Body of pancreas (tissue), 4 donors: ENCODE results near the gene KIF25. TPM values are rescaled to one million over a fixed set of nuclear protein-coding genes. Genes with fewer than 3 reads are reported as not detected.
A peak's percentile ranks its signal among the peaks of the same experiment; 100 is the strongest.

ENCODE experiments used
- ATAC-seq: fragments of 150-250 bp; one replicate; pipeline ENCODE4 v1.9.1; 2016
- DNase-seq, 4 donors: peaks; one replicate each; pipeline ENCODE4 v3.0.0-alpha.2; 2019
- H3K27ac ChIP-seq, 4 donors: fragments of 200-600 bp; sonication (generic); 1 replicate in 3 of 4; 2 replicates in 1 of 4; pipeline versions ENCODE4 v1.5.1 to v1.6.1; 2016 to 2019; ENCODE audit warnings: mild to moderate bottlenecking in 1 of 4, mixed read lengths in 1 of 4, moderate library complexity in 1 of 4
- H3K27me3 ChIP-seq, 2 donors: fragments of 200-600 bp; sonication (generic); one replicate each; pipeline ENCODE4 v1.6.0; 2016; ENCODE audit warnings: mild to moderate bottlenecking in 1 of 2
- H3K36me3 ChIP-seq, 2 donors: fragments of 200-600 bp; sonication (generic); replicated peaks in 1 of 2; 2 replicates each; pipeline ENCODE4 v1.5.1; 2016; ENCODE audit warnings: low read depth in 2 of 2; ENCODE audit not compliant: insufficient read depth in 1 of 2
- H3K4me1 ChIP-seq: fragments of 200-600 bp; sonication (generic); one replicate; pipeline ENCODE4 v1.6.0; 2016
- H3K4me3 ChIP-seq, 2 donors: fragments of 200-600 bp; sonication (generic); 1 replicate in 1 of 2; 2 replicates in 1 of 2; pipeline ENCODE4 v1.5.1; 2016 to 2019
- H3K9me3 ChIP-seq, 3 donors: fragments of 200-600 bp; sonication (generic); 1 replicate in 2 of 3; 2 replicates in 1 of 3; pipeline ENCODE4 v1.5.1; 2016
- CTCF ChIP-seq, 7 experiments: fragments of 450-650 bp in 4 of 7; fragments of 200-600 bp in 3 of 7; sonication (generic) in 3 of 7; IDR thresholded peaks; one replicate each; pipeline ENCODE4 v1.5.1; 2016 to 2019; ENCODE audit warnings: antibody characterized with exemption in 7 of 7
- POLR2A ChIP-seq, 3 donors: fragments of 450-650 bp; IDR thresholded peaks; one replicate each; pipeline ENCODE4 v1.6.1; 2016; ENCODE audit warnings: antibody characterized with exemption in 3 of 3, mild to moderate bottlenecking in 2 of 3
- WGBS, 2 donors: methylation state at CpG; one replicate each; pipeline ENCODE4 v1.1.5; 2017; 5-methylcytosine and 5-hydroxymethylcytosine counted together
- intact Hi-C: fragments of 100-400 bp; cut with DNase I; formaldehyde crosslinking; loops from one replicate; pipeline ENCODE4 v1.15.1; 2023
- total RNA-seq, 2 donors: library from RNA; depleted of rRNA; stranded (reverse); fragments of >200 nt; gene quantifications; one replicate each; pipeline ENCODE4 v1.1.0, GENCODE V29; 2016

Gene KIF25
- total RNA-seq, 2 donors from 2014 or later: 1.8 TPM; not detected in 1

DNA sequence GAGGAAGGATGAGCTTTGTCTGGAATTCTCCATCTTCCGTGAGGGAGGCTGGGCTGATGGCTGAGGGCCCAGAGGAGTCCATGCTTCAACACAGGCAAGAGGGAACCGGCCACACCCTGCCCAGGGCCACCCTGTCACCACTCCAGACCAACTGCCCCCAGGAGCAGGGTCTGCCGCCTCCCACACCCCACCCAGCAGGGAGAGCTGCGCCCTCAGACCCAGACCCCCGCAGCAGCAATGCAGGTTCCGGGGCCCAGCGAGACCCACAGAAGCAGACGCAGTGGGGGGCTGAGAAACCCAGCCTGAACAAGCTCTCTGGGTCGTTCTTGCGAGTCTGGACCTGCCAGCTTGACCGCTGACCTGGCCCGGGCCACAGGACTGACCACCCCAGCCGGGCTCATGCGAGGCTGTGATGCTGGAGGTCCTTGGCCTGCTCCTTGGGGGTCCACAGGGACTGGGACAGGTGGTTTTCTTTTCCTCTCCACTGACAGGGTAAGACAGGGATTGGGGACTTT lies 56.5 kb downstream of the KIF25 start:
- 87 to 92% methylated on average over 3 to 14 of the region's 14 CpGs for WGBS, 2 donors
- Histone ChIP-seq H3K27ac (no peak overlapping the region), H3K4me3 (no peak overlapping the region), H3K36me3 (no peaks in the 10 kb centered on the region), H3K9me3 (no peaks in the 10 kb centered on the region), H3K27me3 (no peaks in the 10 kb centered on the region), H3K4me1 (no peaks in the 10 kb centered on the region)
- DNase-seq (no peak), ATAC-seq (no peak)
- TF ChIP-seq CTCF (IDR thresholded peaks at IDR 0.05) (no peak), POLR2A (IDR thresholded peaks at IDR 0.05) (no peak)
- intact Hi-C loops: no loop called here

- intact Hi-C loops: no loop called here
- Histone ChIP-seq H3K27me3 (no peaks in the 10 kb centered on the region), H3K36me3 (no peaks in the 10 kb centered on the region), H3K9me3 (no peaks in the 10 kb centered on the region), H3K4me1 (no peaks in the 10 kb centered on the region), H3K27ac (no peak overlapping the region), H3K4me3 (no peak overlapping the region)
- DNase-seq (peak in 1 of 4 donors; percentile 21), ATAC-seq (peak; percentile 47)
- WGBS, 2 donors: 65 to 77% methylated on average over 13 to 17 of the region's 18 CpGs
- TF ChIP-seq CTCF (IDR thresholded peaks at IDR 0.05) (no peak), POLR2A (IDR thresholded peaks at IDR 0.05) (no peak)
These were observed 57.5 kb downstream of the KIF25 start for GRCh38 chr6:168054765-168055560.

DNA sequence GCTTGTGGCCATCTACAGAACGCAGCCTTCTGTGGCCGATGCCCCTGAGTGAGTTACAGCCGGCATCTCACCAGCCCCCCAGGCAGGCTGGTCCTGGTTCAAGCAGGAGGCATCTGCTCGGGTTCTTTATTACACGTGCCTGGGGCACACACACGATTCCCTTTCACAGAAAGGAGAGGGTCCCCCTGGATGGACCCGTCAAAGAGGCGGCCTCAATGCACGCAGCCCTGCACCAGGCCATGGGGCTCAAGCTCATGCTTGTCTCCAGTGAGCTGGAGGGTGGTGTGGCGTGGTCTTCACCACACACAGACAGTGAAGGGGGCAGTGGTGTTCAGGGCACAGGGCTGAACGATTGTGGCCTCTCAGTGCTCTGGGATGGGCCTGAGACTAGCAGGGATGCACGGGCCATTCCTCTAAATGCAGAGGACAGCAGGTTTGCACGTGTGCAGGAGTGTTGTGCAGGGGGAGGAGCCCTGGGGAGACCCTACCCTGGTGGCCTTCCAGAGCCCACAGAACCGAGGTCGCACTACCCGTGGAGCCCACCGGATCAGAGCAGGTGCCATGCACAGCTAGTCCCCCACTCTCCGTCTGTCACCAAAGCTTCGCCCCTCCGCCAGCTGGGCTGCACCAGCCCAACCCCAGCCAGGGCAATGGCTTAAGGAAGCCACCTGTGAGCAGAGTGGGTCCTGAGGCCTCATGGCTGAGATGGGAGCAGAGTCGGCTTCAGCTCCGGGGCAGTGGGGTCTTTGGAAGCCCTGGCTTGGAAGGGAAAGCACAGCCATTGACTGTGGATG lies 58.4 kb downstream of the KIF25 start:
- intact Hi-C loops: no loop called here

DNA sequence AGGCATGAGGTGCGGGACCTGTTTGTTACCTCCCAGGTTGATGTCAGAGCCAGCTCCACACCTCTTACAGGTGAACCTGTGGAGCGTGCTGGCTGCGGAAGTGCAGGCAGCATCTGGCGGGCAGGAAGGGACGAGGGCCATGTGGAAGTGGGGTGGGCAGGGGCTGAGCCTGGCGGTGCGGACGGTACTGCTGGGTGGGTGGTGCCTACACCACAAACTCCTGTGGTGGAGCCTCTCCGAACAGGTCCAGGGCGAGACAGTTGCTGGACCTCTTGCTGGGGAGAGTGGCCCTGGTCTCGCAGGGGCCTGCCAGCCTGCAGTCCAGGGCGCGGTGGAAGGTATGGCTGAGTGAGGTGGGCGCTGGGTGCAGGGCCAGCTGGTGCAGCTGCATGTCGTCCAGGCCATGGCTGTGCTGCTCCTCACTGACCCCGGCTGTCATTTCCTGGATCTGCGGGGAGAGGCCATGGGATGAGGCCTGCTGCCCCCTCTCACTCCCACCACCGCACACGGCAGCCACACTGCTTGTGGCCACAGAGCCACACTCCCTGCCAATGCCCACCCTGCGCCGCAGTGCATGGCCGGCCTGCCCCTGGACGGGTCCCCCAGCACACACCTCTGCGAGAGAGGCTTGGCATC lies 59.5 kb downstream of the KIF25 start:
- Histone ChIP-seq H3K27me3 (no peaks in the 10 kb centered on the region), H3K9me3 (no peaks in the 10 kb centered on the region), H3K36me3 (no peaks in the 10 kb centered on the region), H3K4me3 (no peak overlapping the region), H3K4me1 (peaks cover 5% of the 10 kb centered on the region), H3K27ac (no peak overlapping the region)
- TF ChIP-seq POLR2A (IDR thresholded peaks at IDR 0.05): no peak
- no peak for TF ChIP-seq CTCF (IDR thresholded peaks at IDR 0.05)
- intact Hi-C loops: no loop called here
- no peak for ATAC-seq
- WGBS, 2 donors: 85 to 94% methylated on average over 14 to 18 of the region's 24 CpGs
- no peak for DNase-seq

More for the DNA sequence above, 58.4 kb downstream of the KIF25 start:
- H3K27me3 ChIP-seq: no peaks in the 10 kb centered on the region
- no peak overlapping the region for H3K4me3 ChIP-seq
- H3K27ac ChIP-seq: no peak overlapping the region
- no peaks in the 10 kb centered on the region for H3K36me3 ChIP-seq
- H3K4me1 ChIP-seq: peaks cover 5% of the 10 kb centered on the region
- DNase-seq (no peak), ATAC-seq (no peak)
- H3K9me3 ChIP-seq: no peaks in the 10 kb centered on the region
- 80 to 87% methylated on average over 10 to 21 of the region's 22 CpGs for WGBS, 2 donors
- TF ChIP-seq CTCF (IDR thresholded peaks at IDR 0.05): no peak
- TF ChIP-seq POLR2A (IDR thresholded peaks at IDR 0.05): no peak
